GM03348 (cell line): Measurements from ENCODE around the gene LIN9.
"Not testable (repeated sequence)": the region's sequence is repeated elsewhere in the genome, so short reads cannot be mapped to it uniquely, and the experiment has no call there.

Experiments
- DNase-seq: peaks from one replicate; pipeline ENCODE4 v3.0.0; 2012; ENCODE audit warnings: low spot score

The LIN9 gene, protein sequence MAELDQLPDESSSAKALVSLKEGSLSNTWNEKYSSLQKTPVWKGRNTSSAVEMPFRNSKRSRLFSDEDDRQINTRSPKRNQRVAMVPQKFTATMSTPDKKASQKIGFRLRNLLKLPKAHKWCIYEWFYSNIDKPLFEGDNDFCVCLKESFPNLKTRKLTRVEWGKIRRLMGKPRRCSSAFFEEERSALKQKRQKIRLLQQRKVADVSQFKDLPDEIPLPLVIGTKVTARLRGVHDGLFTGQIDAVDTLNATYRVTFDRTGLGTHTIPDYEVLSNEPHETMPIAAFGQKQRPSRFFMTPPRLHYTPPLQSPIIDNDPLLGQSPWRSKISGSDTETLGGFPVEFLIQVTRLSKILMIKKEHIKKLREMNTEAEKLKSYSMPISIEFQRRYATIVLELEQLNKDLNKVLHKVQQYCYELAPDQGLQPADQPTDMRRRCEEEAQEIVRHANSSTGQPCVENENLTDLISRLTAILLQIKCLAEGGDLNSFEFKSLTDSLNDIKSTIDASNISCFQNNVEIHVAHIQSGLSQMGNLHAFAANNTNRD

DNA sequence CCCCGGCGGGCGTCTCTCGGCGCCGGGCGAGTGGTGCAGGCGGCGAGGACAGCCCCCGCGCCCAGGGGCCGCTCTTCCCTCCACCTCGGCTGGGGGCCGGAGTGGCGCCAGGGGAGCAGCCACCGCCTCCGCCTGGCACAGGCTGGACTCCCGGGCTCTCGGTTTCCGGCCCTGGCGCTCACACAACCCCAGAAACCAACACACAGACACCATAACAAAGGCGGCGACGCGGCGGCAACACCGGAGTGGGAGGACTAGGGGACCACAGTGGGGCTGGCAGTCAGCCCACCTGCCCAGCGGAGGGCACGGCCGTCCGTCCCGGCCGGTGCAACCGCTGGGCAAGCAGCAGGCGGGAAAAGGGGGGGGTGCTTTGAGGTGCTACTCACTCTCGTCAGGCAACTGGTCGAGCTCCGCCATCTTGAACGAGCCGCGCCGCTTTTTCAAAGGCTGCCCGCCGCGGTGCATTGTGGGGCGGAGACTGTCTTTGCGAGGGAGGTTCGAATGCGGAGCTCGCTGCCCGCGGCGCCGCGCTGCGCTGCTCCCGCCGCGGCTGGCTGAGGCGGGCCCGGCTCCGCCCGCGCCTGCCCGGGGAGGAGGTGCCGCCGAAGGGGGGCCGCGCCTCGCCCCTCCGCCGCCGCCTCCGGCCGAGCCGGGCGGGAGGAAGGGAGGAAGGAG lies at the start of gene LIN9:
TSS of gene LIN9 (minus strand) at position 442 of the 675 bp plus-strand sequence. CDS start at position 417, 25 bp downstream.
- DNase-seq: peak; percentile 94

DNA sequence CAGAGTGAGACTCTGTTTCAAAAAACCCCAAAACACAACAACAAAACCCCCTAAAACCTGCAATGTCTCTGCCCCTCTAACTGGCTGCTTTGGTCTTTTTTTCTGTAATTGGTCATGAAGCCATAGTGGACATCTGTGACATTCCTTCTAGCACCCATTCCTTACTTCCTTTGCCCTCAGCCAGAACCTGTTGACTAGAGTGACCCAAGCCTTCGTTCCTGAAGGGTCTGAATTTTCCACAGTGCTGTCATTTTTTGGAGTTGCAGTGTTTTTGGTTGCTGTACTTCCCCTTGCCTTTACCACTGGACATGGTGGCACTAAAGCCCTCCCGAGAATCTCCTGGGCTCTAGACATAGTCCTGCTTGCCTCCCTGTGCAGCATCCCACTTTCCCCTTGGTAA lies 48.5 kb upstream of the LIN9 start:
- no peak for DNase-seq

DNA sequence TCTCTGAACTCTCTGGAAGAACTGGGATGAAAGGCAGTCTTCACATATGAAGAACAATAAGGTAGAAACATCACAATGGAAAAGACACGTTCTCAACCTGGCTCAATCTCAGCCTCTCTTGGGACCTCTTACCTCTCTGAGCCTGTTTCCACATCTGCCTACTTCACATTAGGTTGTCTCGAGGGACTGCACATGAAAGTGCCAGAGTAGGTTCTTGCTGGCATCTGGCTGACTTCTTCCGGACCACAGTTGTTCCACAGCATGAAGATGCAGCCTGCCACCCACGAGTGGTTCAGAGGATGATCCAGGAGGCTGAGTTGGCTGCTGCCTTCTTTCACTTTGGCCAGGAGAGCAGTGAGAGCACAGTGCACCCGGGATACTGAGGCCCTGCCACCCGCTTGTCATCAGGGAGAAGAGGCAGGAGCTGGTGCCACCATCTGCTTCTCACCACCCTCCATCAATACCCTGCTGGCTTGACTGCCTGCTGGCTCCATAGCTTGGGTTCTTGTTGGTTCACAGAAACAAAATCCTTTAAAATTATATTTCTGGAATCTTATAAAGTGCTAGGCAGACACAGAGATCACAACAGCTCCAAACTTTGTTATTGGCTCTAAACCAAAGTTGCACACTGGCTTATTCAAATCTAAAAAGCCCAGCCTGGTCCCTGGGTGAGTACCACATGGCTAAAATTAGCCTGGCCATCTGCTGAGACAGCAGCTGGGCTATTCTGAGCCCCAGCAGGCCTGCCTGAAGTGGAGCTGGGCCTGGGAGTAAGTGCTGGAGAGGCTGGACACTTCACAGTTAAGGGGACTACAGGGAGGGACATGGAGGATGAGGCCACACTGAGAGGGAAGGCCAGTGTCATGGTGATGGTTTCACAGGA lies 46.9 kb upstream of the LIN9 start:
- DNase-seq: no peak

DNA sequence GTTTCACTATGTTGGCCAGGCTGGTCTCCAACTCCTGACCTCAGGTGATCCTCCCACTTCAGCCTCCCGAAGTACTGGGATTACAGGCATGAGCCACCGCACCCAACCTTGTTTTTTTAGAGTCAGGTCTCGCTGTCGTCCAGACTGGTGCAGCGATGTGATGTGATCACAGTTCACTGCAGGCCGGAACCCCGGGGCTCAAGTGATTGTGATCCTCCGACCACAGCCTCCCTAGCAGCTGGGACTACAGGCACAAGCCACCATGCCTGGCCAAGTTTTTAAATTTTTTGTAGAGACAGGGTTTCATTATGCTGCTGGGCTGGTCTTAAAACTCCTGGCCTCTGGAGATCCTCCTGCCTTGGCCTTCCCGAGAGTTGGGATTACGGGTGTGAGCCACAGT lies 46.1 kb upstream of the LIN9 start:
- DNase-seq: no peak

DNA sequence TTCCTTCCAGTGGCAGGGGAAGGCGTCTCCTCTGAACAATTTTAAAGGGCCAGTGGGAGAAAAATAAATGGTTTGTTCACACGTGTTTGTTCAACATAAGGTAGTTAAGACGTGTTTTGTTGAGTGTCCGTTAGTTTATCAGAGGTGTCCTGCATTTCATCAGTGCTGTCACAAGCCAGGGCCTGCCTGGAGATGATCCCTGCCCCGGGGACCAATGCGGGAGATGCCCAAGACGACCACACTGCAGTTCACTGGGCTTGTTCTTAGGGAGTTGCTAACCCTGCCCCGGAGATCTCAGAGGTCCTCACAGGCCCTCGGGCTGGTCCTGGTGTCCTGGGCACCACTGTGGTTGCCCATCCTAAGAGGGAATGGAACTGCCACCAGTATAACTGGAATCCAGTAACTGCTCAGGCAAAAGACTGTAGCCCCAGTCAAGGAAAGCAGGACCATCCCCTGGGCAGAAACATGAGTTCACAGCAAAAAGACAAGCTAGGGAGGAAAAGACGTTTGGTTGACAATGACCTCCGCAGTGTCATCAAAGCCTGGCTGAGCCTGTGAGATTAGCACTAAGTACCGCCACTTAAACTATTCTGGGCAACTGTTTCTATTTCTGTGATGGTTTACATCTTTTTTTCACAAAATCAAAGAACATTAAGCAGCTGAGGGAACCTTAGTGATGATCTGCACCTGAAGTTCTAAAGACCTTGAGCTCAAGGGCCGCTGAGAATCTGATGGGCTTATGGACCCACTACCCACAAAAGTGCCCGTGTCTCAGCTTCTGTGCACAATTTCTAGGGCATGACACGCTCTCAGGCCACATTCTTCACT lies 44.9 kb upstream of the LIN9 start:
- DNase-seq: no peak

DNA sequence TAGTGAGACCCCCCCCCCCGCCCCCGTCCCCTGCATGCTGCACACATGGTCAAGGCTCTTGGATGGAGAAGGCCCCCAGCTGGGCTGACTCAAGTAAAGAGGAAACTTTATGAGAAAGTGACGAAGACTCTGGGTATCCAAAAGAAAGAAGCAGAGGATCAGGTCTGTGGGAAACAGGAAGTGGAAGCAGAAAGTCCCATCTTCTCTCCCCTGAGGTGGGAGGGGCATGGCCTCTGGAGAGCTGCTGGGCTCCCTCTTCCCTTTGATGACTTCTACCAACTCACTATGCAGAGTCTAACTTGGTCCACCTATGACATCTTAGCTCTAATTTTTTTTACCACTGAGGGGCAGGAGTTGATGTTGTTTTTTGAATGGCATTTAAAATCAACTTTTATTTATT lies 42.7 kb upstream of the LIN9 start:
- no peak for DNase-seq

DNA sequence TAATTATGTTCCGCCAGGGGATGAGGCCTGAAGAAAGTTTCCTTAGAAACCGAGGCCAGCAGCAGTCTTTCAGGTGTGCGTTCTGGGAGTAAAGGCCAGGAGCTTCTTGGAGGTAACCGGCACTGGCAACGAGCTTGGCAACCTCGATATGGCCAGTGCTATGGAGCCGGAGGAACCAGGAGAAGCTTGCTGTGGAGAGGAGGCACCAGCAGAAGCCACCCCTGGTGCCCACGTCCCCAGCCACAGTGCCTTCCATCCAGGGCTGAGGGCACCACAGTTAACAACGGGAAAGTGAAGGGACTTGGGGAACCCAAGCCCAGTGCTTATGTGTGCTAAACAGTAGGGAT lies 41.5 kb upstream of the LIN9 start:
- DNase-seq: no peak

DNA sequence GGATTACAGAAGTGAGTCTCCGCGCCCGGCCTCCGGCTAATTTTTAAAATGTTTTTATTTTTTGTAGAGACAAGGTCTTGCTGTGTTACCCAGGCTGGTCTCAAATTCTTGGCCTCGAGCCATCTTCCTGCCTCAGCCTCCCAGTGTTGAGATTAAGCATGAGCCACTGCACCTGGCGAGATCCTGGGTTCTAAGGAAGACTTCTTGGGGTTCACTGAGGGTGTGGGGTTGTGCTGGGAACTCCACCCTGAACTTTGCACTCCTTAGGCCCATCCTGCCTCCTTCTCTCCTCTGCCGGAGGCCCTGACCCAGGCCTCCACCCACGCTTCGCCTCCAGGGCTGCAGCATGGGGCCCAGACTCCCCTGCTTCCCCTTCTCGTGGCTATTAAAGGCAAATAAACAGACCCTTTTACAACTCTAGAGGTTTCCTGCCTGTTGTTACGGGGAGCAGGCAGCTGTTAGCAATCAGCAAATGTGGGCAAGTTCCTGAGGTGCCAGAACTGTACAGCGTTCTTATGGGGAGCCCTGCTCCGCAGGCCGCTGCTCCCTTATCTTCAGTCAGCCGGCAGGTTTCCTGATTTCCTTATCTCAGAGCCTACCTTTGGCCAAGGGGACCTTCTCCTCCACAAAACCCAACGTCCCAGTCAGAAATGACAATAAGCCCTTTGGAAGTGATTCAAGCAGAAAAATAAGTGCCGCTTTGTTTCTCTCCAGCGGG lies 41.0 kb upstream of the LIN9 start:
- DNase-seq: no peak

DNA sequence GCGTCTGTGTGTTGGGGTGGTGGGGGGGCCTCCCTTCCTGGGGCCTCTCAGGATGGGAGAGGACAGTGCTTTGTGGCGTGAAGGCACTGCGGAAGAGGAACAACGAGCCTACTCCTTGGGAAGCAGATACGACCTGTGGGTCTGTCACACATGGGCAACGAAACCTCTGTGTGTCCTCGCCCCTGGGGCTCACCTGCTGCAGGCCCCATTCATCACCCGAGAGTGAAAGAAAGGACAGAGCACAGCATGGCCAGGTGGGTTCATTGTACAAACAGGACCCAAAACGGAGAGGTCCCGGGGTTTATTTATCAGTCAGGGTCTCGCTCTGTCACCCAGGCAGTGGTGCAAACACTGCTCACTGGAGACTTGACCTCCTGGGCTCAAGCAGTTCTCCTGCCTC lies 40.1 kb upstream of the LIN9 start:
- DNase-seq: no peak

DNA sequence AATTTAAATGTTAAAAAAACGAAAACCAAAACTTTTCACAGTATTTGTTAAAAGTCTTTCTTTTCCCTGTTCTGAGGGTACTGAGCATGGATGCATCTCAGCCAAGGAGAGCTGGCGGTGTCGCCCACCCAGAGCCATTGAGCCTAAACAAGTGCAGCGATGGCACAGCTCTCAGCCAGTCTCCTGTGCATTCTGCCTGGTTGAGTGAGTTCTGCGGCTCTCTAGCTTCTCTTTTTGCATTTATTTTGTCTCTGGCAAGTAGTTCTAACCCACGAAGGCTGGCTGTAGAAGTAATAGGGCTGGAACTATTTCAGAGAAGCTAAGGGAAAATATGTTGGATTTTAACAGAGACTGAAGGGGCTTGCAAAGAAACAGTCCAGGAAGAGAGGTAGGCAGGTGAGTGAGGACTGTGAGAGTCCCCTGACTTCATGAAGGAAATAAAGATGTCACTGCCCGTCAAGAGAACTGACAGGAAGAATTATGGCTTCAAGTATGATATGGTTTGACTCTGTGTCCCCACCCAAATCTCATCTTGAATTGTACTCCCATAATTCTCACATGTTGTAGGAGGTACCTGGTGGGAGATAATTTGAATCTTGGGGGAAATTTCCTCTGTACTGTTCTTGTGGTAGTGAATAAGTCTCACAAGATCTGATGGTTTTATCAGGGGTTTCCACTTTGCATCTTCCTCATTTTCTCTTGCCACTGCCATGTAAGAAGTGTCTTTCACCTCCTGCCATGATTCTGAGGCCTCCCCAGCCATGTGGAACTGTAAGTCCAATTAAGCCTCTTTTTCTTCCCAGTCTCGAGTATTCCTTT lies 35.7 kb upstream of the LIN9 start:
- no peak for DNase-seq

DNA sequence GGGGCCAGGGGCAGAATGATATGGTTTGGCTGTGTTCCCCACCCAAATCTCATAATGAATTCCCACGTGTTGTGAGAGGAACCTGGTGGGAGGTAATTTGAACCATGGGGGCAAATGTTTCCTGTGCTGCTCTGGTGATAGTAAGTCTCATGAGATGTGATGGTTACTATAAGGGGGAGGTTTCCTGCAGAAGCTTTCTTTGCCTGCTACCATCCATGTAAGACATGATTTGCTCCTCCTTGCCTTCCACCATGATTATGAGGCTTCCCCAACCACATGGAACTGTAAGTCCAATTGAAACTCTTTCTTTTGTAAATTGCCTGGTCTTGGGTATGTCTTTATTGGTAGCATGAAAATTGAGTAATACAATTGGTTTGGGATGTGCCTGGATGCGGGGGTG lies 33.7 kb upstream of the LIN9 start:
- no peak for DNase-seq

DNA sequence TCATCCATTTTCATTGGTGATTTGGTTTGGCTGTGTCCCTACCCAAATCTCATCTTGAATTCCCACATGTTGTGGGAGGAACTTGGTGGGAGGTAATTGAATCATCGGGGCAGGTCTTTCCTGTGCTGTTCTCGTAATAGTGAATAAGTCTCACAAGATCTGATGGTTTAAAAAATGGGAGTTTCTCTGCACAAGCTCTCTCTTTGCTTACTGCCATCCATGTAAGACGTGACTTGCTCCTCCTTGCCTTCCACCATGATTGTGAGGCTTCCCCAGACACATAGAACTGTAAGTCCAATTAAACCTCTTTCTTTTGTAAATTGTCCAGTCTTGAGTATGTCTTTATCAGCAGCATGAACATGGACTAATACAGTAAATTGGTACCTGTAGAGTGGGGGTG lies 31.1 kb upstream of the LIN9 start:
- not testable (repeated sequence) for DNase-seq

DNA sequence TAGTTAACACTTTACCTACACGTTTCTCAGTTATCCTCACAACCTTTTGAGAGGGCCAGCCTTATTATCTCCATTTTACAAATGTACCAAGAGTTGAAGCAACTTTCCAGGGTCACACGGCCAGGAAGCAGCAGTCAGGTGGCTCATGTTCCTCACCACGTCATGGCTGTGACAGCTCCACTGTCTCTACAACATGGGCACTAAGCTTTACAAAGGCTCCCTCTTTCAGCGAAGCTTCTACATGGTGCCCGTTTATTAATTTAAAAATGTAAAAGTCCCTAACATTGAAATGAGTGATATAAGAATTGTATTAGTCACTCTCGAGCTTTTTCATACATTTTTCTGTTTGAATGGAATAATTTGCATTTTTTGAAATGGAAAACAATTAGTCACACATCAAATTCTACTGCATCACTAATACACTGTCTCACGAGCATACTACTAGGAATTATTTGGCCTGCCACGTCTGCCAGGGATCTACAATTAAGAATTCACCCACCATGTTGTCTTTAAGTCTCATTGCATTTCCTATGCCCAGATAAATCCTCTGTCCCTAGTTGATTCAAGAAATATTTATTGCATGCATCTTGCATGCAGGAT lies 28.4 kb upstream of the LIN9 start:
- no peak for DNase-seq

DNA sequence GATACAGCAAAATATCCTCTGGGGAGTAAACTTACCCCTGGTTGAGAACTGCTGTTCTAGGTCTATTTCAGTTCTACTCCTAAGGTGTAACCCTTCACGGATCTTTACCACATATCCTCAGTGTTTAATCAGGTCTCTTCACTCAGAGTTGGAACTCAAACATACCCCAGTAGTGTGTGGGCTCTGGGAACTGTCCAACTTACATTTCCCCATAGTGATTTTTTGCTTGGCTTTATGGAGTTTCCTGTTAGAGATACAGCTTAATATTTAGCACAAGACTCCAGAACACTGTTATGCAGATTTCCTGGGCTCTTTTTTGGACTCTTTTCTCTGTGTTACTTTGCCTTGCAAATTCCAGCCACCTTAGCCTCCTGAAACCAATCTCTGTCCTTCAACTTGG lies 26.7 kb upstream of the LIN9 start:
- DNase-seq: no peak

DNA sequence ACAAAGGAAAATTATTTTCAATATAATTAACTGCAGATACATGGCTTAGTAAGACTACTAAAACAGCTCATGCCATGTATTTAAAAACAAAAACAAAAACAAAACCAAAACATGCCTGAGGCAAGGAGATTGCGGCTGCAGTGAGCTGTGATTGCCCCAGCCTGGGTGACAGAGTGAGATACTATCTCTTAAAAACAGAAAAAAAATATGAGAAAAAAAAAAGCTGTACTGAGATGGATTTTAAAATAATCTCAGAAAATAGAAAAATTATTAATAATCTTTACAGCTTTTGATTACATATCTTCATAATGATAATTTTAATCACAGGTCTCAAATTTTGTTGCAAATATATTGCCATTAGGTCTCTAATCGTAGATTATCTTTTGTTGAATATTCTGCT lies 24.0 kb upstream of the LIN9 start:
- DNase-seq: no peak

DNA sequence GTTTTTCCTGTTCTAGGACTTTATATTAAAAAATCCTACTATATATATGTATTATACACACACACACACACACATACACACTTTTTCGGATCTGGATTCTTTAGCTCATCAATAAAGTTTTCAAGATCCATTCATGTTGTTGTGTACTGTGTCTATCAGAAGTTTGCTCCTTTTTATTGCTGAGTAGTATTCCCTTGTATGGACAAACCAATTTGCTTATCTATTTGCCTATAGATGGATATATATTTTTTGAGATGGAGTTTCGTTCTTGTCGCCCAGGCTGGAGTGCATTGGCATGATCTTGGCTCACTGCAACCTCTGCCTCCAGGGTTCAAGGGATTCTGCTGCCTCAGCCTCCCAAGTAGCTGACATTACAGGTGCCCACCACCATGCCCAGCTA lies 20.3 kb upstream of the LIN9 start:
- DNase-seq: no peak

DNA sequence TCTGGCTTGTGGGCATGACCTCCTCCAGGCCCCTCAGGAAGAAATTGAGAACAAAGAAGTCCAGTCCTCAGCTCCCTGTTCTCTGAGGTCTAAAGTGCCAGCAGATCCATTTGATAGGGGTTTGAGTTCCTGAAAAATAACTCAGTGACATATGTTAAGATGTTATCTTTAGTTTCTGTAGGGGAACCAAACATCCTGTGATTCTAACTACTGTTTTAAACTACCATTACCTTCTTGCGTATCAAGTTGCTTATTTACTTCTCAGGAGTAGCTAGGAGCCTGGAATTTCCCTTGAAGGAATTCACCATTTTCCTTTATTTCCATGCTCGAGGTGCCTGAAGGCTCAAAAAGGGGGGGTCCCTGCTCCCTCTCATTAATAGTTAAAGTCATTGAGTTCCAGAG lies 18.8 kb upstream of the LIN9 start:
- DNase-seq: no peak

DNA sequence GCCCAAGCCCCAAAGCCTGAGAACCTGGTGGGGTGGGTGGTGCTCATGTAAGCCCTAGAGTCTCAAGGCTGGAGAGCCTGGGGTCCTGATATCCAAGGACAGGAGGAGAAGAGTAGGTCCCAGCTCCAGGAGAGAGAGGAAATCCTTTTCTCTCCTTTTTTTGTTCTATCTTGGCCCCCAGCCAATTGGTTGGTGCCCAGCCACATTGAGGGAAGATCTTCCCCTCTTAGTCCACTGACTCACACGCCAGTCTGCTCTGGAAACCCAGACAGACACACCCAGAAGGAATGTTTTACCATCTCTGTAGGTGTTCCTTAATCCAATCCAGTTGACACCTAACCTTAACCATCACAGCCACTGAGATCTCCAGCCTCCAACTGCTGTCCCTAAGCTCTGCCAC lies 16.2 kb upstream of the LIN9 start:
- DNase-seq: no peak

DNA sequence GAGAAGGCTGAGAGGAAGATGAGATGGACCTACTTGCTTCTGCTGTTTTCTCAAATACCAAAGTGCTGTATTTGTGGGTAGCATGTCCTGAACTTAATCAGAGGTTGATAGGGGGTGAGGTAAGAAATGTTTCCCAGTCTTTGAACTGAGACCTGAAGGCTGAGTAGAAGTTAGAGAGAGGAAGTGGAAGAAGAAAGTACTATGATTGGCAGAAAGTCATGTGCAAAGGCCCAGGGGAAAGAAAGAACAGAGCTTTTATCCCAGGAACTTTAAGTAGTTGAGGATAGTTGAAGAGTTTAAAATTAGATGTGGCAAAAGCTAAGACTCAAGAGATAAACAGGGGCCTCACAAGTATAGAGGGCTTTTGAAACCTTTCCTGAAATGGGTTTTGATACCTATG lies 15.5 kb upstream of the LIN9 start:
- DNase-seq: no peak

DNA sequence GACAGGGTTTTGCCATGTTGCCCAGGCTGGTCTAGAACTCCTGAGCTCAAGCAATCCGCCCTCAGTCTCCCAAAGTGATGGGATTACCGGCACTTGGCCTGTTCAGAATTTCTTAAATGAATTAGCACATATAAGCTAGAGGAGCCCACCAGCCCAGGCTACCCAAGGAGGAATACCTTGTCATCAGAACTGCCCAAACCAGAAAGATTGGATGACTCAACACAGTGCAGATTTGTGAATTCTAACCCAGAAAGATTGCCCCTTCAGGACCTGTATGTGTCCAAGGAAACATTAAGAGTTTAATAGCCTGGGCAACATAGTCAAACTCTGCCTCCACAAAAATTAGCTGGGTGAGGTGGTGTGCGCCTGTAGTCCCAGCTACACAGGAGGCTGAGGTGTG lies 14.0 kb upstream of the LIN9 start:
- DNase-seq: no peak
